Left ventricle myocardium inferior (tissue), 1 donor: ENCODE measurements around the gene MAB21L1. TPM values are rescaled to one million over a fixed set of nuclear protein-coding genes. Genes with fewer than 3 reads are reported as not detected.

Experiments used
- DNase-seq: peaks from one replicate; pipeline ENCODE4 v3.0.0-alpha.2; 2020
- H3K27ac ChIP-seq: fragments of 200-600 bp; replicated peaks from 2 replicates; pipeline ENCODE4 v1.8.0; 2021
- H3K27me3 ChIP-seq: fragments of 200-600 bp; 2 replicates; pipeline ENCODE4 v1.8.0; 2021; ENCODE audit warnings: low read depth
- H3K36me3 ChIP-seq: fragments of 200-600 bp; 2 replicates; pipeline ENCODE4 v1.8.0; 2021
- H3K4me1 ChIP-seq: fragments of 200-600 bp; 2 replicates; pipeline ENCODE4 v1.8.0; 2021
- H3K4me3 ChIP-seq: fragments of 200-600 bp; 2 replicates; pipeline ENCODE4 v1.8.0; 2021; ENCODE audit warnings: mild to moderate bottlenecking, moderate library complexity
- H3K9me3 ChIP-seq: fragments of 200-600 bp; replicated peaks from 2 replicates; pipeline ENCODE4 v1.8.0; 2021
- CTCF ChIP-seq: fragments of 200-600 bp; IDR thresholded peaks from 2 replicates; pipeline ENCODE4 v1.8.0; 2021; ENCODE audit warnings: antibody characterized with exemption, mild to moderate bottlenecking, borderline replicate concordance
- intact Hi-C: fragments of 100-400 bp; cut with micrococcal nuclease; formaldehyde crosslinking; loops from one replicate; pipeline ENCODE4 v1.11.0; 2022
- total RNA-seq: library from RNA; stranded (reverse); fragmentation: NEBNext Ultra II Directional; extraction: Animal tissue kit (Norgen Biotek cat#: 25700); gene quantifications from one replicate; pipeline ENCODE4 v1.2.1, GENCODE V29; 2021
- donor health status: DM: no; HTN: yes; CAD: no; lungs with severe emphysema.

MAB21L1 gene
- total RNA-seq, 1 donor from 2014 or later, result 0.47 TPM

GRCh38 chr13:35512271-35512920 lies 35.9 kb upstream of the MAB21L1 start:
- no peak for DNase-seq
- TF ChIP-seq CTCF, result no peak
- Histone ChIP-seq H3K27me3 (no peaks in the 10 kb centered on the region), H3K9me3 (no peaks in the 10 kb centered on the region), H3K4me3 (no peak overlapping the region), H3K36me3 (no peaks in the 10 kb centered on the region), H3K27ac (peak overlapping the region; percentile 30), H3K4me1 (peaks cover 7% of the 10 kb centered on the region)
- intact Hi-C loops, result no loop called here

DNA sequence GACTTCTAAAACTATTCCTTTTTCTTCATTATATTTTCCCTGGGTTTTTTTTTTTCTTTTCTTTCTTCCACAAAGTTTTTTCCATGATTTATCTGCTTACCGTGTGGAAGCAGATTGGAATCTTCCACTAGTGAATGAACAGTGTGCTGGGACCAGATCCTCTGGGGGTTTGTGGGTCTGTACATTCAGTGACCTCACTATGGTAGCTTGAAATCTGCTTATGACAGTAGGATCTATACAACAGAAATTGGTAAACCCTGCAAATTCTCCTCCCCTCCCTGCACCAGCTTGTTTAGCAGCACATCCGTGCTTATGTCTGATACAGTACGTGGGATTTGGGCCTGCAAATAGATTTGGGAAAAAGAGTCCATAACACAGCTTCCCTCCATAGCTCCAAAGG lies 26.0 kb upstream of the MAB21L1 start:
- H3K27me3 ChIP-seq, result no peaks in the 10 kb centered on the region
- no peak for DNase-seq
- peaks cover 11% of the 10 kb centered on the region for H3K4me1 ChIP-seq
- no peak for TF ChIP-seq CTCF
- H3K27ac ChIP-seq, result no peak overlapping the region
- no peak overlapping the region for H3K4me3 ChIP-seq
- no peaks in the 10 kb centered on the region for H3K36me3 ChIP-seq
- intact Hi-C loops, result no loop called here
- no peaks in the 10 kb centered on the region for H3K9me3 ChIP-seq

- H3K36me3 ChIP-seq, result no peaks in the 10 kb centered on the region
- H3K9me3 ChIP-seq, result no peaks in the 10 kb centered on the region
- H3K27me3 ChIP-seq, result no peaks in the 10 kb centered on the region
- no peak for TF ChIP-seq CTCF
- peaks cover 11% of the 10 kb centered on the region for H3K4me1 ChIP-seq
- H3K27ac ChIP-seq, result no peak overlapping the region
- H3K4me3 ChIP-seq, result no peak overlapping the region
- no peak for DNase-seq
- intact Hi-C loops, result no loop called here
Measured at GRCh38 chr13:35501661-35502235, 25.3 kb upstream of the MAB21L1 start.

GRCh38 chr13:35500144-35500543 lies 23.7 kb upstream of the MAB21L1 start:
- Histone ChIP-seq H3K4me1 (peaks cover 11% of the 10 kb centered on the region), H3K27ac (no peak overlapping the region)

DNA sequence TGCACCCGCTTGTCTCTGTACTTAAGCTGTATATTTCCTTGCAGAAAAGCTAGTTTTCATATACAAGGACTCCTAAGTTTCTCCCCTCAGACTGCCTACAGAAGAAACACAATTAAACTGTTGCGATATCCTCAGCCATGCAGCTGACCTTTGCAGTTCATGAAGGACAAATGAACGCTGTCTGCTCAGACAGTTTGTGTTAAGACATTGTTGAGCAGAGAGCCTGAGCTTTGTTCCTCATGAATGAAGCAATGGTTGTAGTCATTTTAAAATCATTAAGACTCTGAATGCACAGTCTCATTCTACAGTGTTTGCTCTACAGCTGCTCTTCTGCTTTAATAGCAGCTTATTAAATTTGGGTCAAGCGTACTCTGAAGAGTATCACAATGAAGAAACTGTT lies 23.2 kb upstream of the MAB21L1 start:
- Histone ChIP-seq H3K4me1 (peaks cover 11% of the 10 kb centered on the region), H3K27me3 (no peaks in the 10 kb centered on the region), H3K4me3 (no peak overlapping the region), H3K27ac (no peak overlapping the region), H3K36me3 (no peaks in the 10 kb centered on the region), H3K9me3 (peaks cover 10% of the 10 kb centered on the region)
- intact Hi-C loops, result no loop called here
- no peak for DNase-seq
- TF ChIP-seq CTCF, result no peak

More at GRCh38 chr13:35500144-35500543, 23.7 kb upstream of the MAB21L1 start:
- no peak for DNase-seq
- Histone ChIP-seq H3K36me3 (no peaks in the 10 kb centered on the region), H3K4me3 (no peak overlapping the region), H3K27me3 (no peaks in the 10 kb centered on the region), H3K9me3 (peaks cover 5% of the 10 kb centered on the region)
- TF ChIP-seq CTCF, result no peak
- intact Hi-C loops, result no loop called here
